Effector CD8-positive, alpha-beta T cell (primary cell): ENCODE measurements around the gene SPPL3.
"Not testable (repeated sequence)": the region's sequence is repeated elsewhere in the genome, so short reads cannot be mapped to it uniquely, and the experiment has no call there.

Experiments
- DNase-seq: peaks from one replicate; lab custom pipeline; 2025; lab: John Stamatoyannopoulos, UW
- total RNA-seq, 4 experiments: gene quantifications; one replicate each; lab custom pipeline; 2026; lab: John Stamatoyannopoulos, UW

The SPPL3 gene, protein sequence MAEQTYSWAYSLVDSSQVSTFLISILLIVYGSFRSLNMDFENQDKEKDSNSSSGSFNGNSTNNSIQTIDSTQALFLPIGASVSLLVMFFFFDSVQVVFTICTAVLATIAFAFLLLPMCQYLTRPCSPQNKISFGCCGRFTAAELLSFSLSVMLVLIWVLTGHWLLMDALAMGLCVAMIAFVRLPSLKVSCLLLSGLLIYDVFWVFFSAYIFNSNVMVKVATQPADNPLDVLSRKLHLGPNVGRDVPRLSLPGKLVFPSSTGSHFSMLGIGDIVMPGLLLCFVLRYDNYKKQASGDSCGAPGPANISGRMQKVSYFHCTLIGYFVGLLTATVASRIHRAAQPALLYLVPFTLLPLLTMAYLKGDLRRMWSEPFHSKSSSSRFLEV
- total RNA-seq = 27.4 to 41.0 (median 36.7) reads per million in 4 experiments

DNA sequence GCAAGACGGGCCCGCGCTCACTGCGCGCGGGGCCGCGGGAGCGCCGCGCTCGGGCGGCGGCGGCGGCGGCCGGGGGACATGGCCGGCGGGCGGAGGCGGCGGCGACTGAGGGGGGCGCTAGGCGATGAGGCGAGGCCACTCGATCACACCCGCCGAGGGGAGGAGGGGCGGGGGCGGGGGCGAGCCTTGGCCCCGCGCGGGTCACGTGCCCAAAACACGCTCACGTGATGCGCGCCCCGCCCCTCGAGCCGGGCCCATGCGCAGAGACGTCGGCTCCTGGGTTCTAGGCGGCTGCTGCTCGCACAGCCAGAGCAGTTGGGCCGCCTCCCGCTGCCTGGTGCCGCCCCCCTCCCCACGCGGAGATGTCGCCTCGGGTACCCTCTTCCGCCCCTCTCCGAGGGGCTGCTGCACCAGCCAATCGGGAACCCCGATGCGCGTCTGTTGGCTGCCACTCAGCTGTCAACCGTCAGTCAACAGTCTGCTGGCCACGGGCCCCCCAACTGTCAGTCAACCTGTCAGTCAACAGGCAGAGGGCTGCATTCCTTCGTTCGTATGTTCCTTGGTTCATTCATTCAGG, at the start of gene SPPL3:
Gene SPPL3 (minus strand): TSS at position 162 of the 577 bp plus-strand sequence. CDS start 491 bp downstream, outside the sequence.
- peak; percentile 87 for DNase-seq

DNA sequence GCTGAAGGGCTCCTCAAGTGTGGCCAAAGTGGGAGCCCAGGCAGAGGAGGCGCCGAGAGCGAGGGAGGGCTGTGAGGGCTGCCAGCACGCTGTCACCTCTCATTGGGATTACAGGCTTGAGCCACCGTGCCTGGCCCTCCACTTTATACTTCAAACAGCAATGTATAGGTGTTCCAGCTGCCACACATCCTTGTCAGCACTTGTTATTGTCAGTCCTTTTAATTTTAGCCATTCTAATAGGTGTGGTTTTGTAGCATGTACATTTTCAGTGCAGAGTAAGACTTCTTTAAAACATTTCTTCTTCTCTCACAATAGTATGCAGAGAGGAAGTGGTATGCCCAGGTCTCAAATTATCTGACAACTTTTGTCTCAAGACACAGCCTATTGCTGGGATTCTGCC, 46.6 kb upstream of the SPPL3 start:
- DNase-seq = no peak

DNA sequence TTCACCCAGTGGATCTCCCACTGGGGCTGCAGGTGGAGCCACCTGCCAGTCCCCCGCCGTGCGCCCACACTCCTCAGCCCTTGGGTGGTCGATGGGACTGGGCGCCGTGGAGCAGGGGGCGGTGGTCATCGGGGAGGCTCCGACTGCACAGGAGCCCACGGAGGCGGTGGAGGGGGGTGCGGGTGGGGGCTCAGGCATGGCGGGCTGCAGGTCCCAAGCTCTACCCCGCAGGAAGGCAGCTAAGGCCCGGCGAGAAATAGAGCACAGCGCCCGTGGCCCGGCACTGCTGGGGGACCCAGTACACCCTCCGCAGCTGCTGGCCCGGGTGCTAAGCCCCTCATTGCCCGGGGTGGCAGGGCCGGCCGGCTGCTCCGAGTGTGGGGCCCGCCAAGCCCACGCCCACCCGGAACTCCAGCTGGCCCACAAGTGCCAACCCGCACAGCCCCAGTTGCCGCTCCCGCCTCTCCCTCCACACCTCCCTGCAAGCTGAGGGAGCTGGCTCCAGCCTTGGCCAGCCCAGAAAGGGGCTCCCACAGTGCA, 46.2 kb upstream of the SPPL3 start:
- not testable (repeated sequence) for DNase-seq

DNA sequence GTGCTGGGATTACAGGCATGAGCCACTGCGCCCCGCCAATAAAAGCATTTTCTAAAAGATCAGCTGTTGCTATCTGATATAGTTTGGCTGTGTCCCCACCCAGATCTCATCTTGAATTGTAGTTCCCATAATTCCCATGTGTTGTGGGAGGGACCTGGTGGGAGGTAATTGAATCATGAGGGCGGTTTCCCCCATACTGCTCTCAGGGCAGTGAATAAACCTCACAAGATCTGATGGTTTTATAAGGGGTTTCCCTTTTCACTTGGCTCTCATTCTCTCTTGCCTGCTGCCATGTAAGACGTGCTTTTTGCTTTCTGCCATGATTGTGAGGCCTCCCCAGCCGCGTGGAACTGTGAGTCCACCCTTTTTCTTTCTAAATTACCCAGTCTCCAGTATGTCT, 41.4 kb upstream of the SPPL3 start:
- not testable (repeated sequence) for DNase-seq

DNA sequence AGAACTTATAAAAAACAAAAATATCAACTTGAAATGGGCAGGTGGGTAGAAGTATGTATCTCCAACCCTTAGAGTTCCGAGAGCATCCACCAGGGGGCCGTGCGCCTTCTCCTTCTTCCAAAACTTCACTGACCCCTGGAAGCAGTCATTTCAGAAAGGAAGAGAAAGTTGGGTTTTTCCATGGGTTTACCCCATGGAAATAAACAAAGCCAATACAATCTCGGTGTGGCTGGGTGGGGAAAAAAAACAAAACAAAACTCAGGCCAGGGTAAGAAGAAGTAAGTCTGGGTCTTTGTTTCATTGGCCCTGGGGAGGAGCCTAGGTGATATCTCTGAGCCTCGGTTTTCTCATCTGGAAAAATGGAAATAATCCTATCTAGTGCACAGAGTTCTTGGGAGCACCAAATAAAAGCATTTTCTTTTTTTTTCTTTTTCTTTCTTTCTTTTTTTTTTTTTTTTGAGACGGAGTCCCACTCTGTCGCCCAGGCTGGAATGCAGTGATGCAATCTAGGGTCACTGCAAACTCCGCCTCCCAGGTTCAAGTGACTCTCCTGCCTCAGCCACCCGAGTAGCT, 40.6 kb upstream of the SPPL3 start:
- DNase-seq = peak; percentile 40

DNA sequence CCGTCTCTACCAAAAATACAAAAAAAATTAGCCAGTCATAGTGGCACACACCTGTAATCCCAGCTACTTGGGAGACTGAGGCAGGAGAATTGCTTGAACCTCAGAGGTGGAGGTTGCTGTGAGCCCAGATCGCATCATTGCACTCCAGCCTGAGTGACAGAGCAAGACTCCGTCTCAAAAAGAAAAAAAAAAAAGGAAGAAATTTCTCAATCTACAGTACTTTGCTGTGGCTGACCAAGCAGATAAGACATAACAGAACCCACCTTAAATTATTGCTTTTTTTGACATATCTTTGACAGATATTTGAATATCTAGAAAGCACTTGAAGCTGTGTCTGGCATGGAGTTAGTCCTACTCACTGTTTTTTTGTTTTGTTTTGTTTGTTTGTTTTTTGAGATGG, 39.3 kb upstream of the SPPL3 start:
- no peak for DNase-seq

DNA sequence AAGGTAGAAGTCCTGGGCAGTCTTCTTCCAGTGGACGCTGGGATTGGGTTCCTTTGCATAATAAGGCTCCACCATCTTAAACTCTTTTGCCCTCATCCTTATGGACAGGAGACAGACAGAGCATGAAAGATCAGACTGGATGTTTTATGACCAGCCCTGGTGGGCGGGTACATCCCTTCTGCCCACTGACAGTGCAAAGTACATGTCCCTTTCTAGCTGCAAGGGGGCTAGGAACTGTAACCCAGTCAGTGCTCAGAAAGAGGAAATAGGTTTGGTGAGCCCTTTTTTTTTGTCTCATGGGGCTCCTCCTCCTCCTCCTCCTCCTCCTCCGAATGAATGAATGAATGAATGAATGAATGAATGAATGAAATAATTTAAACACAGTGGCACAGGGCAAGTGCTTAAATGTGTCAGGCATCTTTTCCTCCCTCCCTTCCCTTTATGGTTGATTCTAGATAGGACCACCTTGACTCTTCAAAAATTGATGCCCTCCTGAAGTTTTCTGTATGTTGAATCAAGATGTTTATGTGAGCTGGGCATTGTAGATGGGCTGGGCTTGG, 37.8 kb upstream of the SPPL3 start:
- no peak for DNase-seq

DNA sequence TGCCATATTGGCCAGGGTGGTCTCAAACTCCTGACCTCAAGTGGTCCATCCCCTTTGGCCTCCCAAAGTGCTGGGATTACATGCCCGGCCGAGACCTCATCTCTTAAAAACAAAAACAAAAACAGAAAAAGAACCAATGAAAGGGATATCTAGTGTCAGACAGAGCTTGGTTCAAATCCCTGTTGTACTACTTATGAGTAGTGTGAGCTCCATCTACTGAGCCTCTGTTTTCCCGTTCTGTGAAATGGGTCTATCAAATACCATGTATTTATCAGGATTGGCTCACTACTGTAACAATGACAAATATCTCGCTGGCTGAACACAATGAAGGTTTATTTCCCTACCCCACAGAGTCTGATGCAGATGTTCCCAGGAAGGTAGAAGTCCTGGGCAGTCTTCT, 37.3 kb upstream of the SPPL3 start:
- DNase-seq = no peak

DNA sequence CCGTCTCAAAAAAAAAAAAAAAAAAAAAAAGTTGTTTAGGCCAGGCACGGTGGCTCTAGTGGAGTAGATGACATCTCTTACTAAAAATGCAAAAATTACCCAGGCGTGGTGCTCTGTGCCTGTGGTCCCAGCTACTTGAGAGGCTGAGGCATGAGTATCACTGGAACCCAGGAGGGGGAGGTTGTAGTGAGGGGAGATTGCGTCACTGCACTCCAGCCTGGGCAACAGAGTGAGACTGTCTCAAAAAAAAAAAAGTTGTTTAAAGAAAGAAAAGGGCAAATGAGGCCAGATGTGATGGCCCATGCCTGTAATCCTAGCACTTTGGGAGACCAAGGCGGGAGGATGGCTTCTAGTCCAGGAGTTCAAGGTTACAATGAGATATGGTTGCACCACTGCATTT, 36.6 kb upstream of the SPPL3 start:
- no peak for DNase-seq

DNA sequence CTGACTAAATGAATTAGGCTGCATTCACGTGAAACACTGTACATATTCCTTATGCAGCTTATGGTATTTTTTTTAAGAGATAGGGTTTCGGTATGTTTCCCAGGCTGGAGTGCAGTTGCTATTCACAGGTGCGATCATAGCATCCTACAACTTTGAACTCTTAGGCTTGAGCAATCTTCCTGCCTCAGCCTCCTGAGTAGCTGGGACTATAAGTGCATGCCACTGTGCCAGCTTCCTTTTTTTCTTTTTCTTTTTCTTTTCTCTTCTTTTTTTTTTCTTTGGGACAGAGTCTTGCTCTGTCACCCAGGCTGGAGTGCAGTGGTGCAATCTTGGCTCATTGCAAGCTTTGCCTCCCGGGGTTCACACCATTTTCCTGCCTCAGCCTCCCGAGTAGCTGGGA, 35.8 kb upstream of the SPPL3 start:
- no peak for DNase-seq

DNA sequence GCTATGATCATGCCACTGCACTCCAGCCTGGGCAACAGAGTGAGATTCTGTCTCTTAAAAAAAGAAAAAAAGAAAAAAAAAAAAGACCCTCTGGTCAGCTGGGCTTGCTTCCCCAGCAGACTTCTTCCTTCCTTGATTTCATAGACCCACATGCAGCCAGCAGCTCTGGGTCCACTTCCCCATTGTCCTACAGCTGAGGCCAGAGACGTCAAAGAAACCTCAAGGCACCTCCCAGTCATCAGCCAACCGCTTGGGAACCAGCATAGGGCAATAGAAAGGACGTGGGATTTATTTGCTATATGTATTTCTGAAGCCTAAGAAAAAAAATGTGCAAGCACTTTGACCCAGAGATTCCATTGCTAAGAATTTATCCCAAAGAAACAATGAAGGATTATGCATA, 35.4 kb upstream of the SPPL3 start:
- no peak for DNase-seq

DNA sequence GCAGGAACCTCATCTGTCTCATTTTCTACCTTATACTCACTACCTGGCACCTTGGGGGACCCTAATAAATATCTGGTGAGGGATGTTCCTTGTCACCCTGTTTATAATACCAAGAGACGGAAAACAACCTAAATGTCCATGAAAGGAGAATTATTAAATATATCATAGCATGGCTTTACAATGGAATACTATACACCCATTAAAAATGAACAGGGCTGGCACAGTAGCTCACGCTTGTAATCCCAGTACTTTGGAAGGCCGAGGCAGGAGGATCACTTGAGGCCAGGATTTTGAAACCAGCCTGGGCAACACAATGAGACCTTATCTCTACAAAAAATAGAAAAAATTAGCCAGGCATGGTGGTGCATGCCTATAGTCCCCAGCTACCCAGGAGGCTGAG, 34.3 kb upstream of the SPPL3 start:
- DNase-seq = no peak

DNA sequence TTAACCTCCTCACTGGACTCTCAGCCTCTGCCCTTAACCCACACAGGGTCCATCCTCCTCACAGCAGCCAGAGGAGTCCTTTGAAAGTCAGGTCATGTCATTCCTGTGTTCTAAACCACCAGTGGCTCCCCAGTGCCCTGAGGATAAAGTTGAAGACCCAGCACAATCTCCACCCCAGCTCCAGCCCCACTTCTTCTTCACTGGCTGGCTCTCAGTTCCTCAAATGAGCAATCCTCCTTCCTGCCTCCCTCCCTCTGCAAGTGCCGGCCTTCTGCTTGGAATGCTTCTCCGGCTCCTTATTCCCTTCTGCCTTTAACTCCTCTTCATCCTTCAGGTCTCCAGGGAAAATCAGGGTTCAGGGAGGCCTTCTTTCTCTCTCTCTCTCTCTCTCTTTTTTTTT, 32.0 kb upstream of the SPPL3 start:
- no peak for DNase-seq

DNA sequence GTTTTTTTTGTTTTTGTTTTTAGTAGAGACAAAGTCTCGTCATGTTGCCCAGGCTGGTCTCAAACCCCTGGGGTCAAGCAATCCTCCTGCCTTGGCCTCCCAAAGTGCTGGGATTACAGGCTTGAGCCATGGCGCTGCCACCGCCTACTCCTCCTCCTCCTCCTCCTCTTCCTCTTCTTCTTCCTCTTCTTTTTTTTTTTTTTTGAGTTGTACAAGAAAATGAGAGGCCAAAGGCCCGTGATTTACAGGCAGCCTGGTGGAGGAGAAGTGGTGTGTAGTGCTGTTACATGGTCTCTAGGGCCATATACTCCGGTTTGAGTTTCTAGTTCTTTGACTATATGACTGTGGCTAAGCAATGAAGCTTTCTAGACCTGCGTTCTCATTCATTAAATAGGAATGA, 29.6 kb upstream of the SPPL3 start:
- DNase-seq = no peak

DNA sequence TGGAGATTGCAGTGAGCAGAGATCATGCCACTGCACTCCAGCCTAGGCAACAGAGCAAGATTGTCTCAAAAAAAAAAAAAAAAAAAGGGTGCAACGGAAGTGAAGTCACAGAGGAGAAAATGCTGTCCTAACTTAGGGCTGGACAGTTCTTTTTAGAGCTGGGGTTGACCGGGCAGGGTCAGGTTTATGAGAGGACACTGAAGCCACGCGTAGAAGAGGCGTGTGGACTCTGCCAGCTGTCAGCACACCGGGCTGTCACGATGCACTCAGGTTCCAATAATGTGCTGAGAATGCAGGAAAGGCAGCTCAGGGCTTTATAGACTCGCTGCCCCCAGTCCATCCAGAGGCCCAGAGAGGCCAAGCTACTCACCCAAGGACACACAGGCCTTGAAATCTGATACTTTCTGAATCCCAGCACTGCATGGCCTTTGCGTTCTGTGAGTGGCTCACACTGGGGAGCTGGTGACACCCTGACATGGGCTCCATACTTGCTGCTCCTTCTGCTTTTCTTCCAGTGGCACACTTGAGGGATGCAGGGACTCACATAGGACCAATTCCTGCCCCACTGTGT, 28.9 kb upstream of the SPPL3 start:
- no peak for DNase-seq

DNA sequence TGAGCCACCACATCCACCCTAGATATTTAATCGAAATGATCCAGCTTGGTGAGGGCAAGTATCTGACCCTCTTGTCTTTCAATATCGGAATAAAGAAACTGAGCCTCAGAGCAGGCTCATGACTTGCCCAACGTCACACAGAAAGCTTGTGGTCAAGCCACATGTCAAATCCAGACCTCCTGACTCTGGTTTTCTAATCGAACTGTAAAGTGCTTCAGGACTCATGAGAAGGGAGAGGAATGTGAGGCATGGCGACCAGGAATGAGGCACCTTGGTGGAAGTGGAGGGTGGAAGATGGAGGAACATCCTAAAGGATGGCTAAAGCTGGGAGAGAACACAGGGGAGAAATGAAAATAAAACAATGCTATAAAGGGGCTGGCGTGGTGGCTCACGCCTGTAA, 27.9 kb upstream of the SPPL3 start:
- no peak for DNase-seq

DNA sequence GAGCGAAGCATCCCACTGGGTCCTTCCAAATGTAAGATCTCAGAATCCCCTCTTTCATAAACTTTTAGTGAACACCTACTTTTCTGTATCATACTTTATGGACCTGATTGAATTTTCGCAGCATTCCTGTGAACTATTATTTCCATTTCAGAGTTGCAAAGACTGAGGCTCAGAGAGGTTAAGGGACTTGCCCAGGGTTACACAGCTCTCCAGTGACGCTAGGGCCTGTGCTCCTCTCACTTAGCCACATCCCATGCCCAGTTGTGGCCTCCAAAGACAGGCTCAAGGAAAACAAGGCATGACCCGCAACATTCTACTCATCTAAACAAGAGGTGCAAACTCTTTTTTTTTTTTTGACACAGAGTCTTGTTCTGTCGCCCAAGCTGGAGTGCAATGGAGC, 25.9 kb upstream of the SPPL3 start:
- DNase-seq = no peak

DNA sequence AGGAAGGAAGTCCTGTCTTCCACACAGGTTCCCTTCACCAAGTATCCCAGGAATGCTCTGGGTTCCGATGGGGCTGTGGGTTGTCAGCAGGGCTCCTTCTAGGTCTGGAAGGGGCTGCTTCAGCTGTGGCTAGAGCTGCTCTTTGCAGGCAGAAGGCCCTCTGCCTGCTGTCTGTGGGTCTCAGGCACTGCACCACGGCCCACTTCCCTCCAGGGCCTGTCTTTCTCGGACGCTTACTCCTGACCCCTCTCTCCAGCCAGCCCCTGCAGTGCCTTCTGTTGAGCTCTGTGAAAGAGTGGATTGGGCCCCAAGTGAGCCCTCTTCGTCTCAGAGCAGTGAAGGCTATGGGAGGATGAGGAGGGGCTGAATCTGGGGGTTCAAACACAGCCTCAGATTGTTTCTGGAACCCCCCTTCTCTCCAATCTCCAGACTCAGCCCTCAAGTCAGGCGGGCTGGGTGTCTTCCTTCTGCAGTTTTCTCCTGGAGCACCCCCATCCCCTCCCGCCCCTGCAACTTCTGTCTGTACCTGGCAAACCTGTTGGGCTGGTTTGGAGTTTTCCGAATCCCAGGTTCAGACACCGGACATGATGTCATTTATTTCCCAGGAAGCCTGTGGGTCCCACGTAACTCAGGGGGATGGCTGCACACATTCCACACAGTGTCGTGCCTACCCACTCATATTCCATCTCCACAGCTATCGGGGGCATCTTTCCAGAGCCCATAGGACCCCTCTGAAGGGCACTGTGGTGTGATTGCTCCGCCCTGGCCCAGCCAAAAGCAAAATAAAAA, 24.9 kb upstream of the SPPL3 start:
- DNase-seq = no peak

DNA sequence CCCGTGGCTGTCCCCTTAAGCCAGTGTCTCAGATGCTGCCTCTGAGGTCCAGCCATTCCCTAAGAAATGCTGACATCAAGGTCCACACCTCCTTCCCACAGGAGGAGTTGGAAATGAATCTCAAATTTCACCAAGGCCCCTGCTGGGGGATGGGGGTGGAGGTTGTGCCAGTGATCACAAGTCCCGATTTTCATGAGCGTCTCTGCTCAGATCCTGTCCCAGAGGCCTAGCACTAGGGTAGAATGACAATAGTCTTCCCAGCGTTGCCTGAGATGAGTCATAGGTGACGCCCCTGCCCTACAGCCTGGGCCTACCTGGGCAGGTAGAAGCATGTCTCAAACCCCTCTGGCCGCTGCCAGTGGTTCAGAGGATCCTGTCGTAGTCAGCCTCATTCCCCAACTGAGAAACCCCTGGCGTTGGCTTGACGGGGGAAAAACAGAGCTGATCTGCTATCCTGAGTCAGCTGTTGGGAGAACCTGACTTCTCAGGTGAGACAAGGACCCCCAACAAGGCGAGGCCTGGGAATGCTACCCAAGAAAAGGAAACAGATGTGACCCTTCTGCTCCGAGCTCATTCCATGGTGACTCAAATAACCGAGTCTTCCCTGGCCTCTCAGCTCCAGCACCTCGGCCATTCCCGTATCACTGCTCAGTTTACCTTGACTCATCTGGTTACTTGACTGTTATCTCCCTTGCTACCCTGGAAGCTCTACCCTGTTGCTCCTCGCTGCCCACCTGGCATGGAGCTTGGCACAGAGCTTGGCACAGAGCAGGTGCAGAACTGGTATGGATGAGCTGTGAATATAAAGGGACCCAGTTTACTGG, 21.8 kb upstream of the SPPL3 start:
- no peak for DNase-seq

DNA sequence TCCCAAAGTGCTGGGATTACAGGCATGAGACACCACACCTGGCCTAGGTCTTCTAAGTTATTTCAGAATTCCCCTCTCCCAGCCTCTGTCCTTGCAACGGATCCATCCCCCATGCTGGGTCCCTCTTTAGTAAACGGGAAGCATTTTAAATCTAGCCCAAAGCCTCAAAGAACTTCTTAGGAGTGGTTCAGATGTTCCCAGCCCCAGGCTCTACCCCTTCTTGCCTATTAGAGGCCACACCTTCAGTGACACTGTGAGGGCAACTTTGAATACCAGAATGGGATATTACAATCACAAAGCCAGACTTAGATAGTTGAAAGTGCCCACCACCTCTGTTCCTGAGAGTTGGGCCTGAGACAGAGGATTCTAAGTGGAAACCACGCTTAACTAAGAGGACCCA, 18.1 kb upstream of the SPPL3 start:
- no peak for DNase-seq

DNA sequence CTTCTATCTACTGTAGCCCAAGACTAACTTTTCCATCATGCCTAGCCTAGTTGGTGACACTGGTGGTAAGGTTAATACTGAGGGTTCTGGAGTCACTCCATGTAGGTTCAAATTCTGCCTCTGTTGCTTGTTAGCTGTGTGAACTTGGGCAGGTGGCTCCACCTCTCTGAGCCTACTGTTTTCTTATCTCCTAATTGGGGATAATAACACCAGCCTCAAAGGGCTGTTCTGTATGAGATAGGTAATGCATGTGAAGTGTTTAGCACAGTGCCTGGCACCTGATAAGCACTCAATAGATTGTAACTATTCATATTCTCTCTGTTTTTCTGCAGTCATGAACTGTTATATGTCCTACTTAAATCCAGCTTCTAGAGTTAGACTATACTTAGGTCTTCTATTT, 17.5 kb upstream of the SPPL3 start:
- no peak for DNase-seq
